Sigmoid colon (tissue), 4 donors: Measurements from ENCODE around the gene NHERF1.

Experiments used
- POLR2A ChIP-seq, 2 donors: fragments of 450-650 bp; IDR thresholded peaks; one replicate each; pipeline ENCODE4 v1.6.1; 2016; ENCODE audit warnings: antibody characterized with exemption in 2 of 2, mild to moderate bottlenecking in 2 of 2, moderate library complexity in 2 of 2
- POLR2AphosphoS5 ChIP-seq, 4 donors: sonication (generic); formaldehyde crosslinking; IDR thresholded peaks; one replicate each; pipeline ENCODE4 v1.6.1; 2017; ENCODE audit warnings: antibody characterized with exemption in 4 of 4
- TF ChIP-seq, protein P1 (sequence below), 4 experiments: fragments of 450-650 bp in 3 of 4; fragments of 200-600 bp in 1 of 4; IDR thresholded peaks; one replicate each; pipeline ENCODE4 v1.5.1; 2016 to 2019; ENCODE audit warnings: antibody characterized with exemption in 4 of 4, mild to moderate bottlenecking in 3 of 4, moderate library complexity in 2 of 4

DNA sequence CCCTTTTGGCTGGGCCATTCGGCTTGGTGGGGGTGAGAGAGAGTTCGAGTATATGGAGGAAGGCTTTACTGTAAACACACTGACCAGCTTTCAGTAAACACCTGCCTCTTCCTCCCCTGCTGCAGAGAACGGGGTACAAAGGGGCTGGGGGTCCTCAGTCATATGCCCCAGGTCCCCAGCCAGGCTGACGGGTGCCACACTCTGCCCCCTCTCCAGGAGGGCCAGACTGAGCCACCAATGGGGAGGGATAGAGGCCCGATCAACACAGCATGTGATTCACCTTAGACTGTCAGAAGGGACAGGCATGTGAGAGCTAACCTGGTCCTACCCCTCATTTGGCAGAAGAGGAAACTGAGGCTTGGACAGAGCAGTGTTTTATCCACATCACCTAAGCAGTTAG is 13.0 kb downstream of the NHERF1 start:
- TF ChIP-seq, protein P1, sequence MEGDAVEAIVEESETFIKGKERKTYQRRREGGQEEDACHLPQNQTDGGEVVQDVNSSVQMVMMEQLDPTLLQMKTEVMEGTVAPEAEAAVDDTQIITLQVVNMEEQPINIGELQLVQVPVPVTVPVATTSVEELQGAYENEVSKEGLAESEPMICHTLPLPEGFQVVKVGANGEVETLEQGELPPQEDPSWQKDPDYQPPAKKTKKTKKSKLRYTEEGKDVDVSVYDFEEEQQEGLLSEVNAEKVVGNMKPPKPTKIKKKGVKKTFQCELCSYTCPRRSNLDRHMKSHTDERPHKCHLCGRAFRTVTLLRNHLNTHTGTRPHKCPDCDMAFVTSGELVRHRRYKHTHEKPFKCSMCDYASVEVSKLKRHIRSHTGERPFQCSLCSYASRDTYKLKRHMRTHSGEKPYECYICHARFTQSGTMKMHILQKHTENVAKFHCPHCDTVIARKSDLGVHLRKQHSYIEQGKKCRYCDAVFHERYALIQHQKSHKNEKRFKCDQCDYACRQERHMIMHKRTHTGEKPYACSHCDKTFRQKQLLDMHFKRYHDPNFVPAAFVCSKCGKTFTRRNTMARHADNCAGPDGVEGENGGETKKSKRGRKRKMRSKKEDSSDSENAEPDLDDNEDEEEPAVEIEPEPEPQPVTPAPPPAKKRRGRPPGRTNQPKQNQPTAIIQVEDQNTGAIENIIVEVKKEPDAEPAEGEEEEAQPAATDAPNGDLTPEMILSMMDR (IDR thresholded peaks at IDR 0.05), result no peak
- TF ChIP-seq POLR2AphosphoS5 (IDR thresholded peaks at IDR 0.05) (no peak), POLR2A (IDR thresholded peaks at IDR 0.05) (no peak)
